ENCODE results near the gene ITGB4. TPM values are rescaled to one million over a fixed set of nuclear protein-coding genes. Genes with fewer than 3 reads are reported as not detected.

ITGB4 gene
- total and polyA plus RNA-seq, 9 of the 15 experiments (the other 6 are each of a cell fraction or from before 2014, with no cell fraction given) = 0.05 to 2.8 (median 0.76) TPM; not detected in 3

GRCh38 chr17:75689441-75689873 is 31.8 kb upstream of the ITGB4 start (continued):
- TF ChIP-seq RREB1 (CRISPR knock-in tag; IDR thresholded peaks at IDR 0.05) = no peak
- TF ChIP-seq, protein P1, sequence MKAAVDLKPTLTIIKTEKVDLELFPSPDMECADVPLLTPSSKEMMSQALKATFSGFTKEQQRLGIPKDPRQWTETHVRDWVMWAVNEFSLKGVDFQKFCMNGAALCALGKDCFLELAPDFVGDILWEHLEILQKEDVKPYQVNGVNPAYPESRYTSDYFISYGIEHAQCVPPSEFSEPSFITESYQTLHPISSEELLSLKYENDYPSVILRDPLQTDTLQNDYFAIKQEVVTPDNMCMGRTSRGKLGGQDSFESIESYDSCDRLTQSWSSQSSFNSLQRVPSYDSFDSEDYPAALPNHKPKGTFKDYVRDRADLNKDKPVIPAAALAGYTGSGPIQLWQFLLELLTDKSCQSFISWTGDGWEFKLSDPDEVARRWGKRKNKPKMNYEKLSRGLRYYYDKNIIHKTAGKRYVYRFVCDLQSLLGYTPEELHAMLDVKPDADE (conservative IDR thresholded peaks at IDR 0.05; ENCODE audit: control insufficient read depth, low read depth, low read length) = no peak

- H3K79me2 ChIP-seq (ENCODE audit: control insufficient read depth, insufficient read depth, low read length) = peaks cover 18% of the 10 kb centered on the region; the same call in 2 of the 3 replicates
- no peaks in the 10 kb centered on the region; a peak in 1 of 5 replicates for H3K4me1 ChIP-seq (replicated peaks in 1 of 2; ENCODE audit: control insufficient read depth in 2 of 2, insufficient read depth in 2 of 2, low read length in 2 of 2)
- TF ChIP-seq EWSR1 (IDR thresholded peaks at IDR 0.05; ENCODE audit: borderline replicate concordance, low read depth, partially characterized antibody) (no peak), STAT5A (IDR thresholded peaks at IDR 0.05; ENCODE audit: borderline replicate concordance, low read length) (no peak), RHOXF2B (CRISPR knock-in tag; conservative IDR thresholded peaks at IDR 0.05) (no peak), SMARCB1 (IDR thresholded peaks at IDR 0.05; ENCODE audit: insufficient read length, low read depth) (no peak), ZNF165 (CRISPR knock-in tag; IDR thresholded peaks at IDR 0.05; ENCODE audit: borderline replicate concordance) (no peak), ZNF589 (CRISPR knock-in tag; IDR thresholded peaks at IDR 0.05; ENCODE audit: low read depth) (no peak)
- ChIA-PET POLR2A (no interaction called here), CTCF (ENCODE audit: low intra/inter-chr PET ratio) (no interaction called here)
- no peak for FAIRE-seq
- no peak overlapping the region for H3K4me2 ChIP-seq (ENCODE audit: insufficient read depth, low read length)
- in situ Hi-C loops (cut with MboI) = no loop called here
- 84% methylated on average over 5 of the region's 5 CpGs for WGBS (ENCODE audit: insufficient coverage, low coverage, missing lambda C conversion rate)
- H4K20me1 ChIP-seq (replicated peaks; ENCODE audit: control insufficient read depth, insufficient read depth, low read length) = 0 out of 2 replicates have a peak, but pooled peaks cover 15% of the 10 kb centered on the region
- intact Hi-C loops (cut with micrococcal nuclease) = no loop called here
- no peaks in the 10 kb centered on the region for H3K9me3 ChIP-seq (replicated peaks; ENCODE audit: control insufficient read depth, insufficient read depth, low read depth, low read length)
- no peak overlapping the region for H3K27ac ChIP-seq (ENCODE audit: extremely low read depth, low read depth, low read length)
- no peak overlapping the region for H3K9ac ChIP-seq (ENCODE audit: insufficient read depth in 1 of 2, low read depth in 2 of 2, low read length in 2 of 2)
- H3K4me3 ChIP-seq = no peak overlapping the region
- H2AFZ ChIP-seq (ENCODE audit: low read depth, low read length) = no peak overlapping the region
- BruUV-seq (replicated peaks) = no TSS peak
- DNase-seq (ENCODE audit: extremely low read depth in 1 of 4, low spot score in 3 of 4) = no peak
- H3K9me1 ChIP-seq (ENCODE audit: control insufficient read depth, insufficient read depth, low read length) = peaks cover 5% of the 10 kb centered on the region
- H3K36me3 ChIP-seq (ENCODE audit: control insufficient read depth, insufficient read depth, low read length) = peaks cover 74% of the 10 kb centered on the region
- H3K27me3 ChIP-seq (ENCODE audit: control insufficient read depth in 2 of 2, insufficient read depth in 2 of 2, low read length in 2 of 2) = no peaks in the 10 kb centered on the region
- ATAC-seq = no peak
Measured at GRCh38 chr17:75691371-75691791, 29.9 kb upstream of the ITGB4 start.

All from K562 (cell line).